SK-N-MC (cell line): ENCODE measurements around the gene CSMD2.

Experiments used
- EZH2 ChIP-seq: fragments of 200-600 bp; sonication (generic); IDR thresholded peaks from one replicate; pipeline ENCODE4 v1.6.1; 2017; ENCODE audit warnings: antibody characterized with exemption
- POLR2AphosphoS5 ChIP-seq: IDR thresholded peaks from 2 replicates; pipeline ENCODE4 v1.6.1; 2012; ENCODE audit warnings: mild to moderate bottlenecking, low read depth, low read length, borderline replicate concordance

- TF ChIP-seq POLR2AphosphoS5 (no peak), EZH2 (no peak)
These were observed 234.5 kb downstream of the CSMD2 start for GRCh38 chr1:33930346-33931110.
